Measurements from ENCODE around the gene TTBK1.
"Not testable (repeated sequence)": the region's sequence is repeated elsewhere in the genome, so short reads cannot be mapped to it uniquely, and the experiment has no call there.

Gene TTBK1

GRCh38 chr6:43297644-43298564 lies 54.6 kb downstream of the TTBK1 start, which contains the start of gene SLC22A7:
Gene SLC22A7 (plus strand): TSS chr6:43298260. CDS start chr6:43298359, 99 bp downstream.
- no peak for TF ChIP-seq CTCF (IDR thresholded peaks at IDR 0.05; ENCODE audit: insufficient read depth, low read depth, low read length, missing control alignments)
- no peak within 1 kb of the TSS for H3K4me3 ChIP-seq (ENCODE audit: low read depth, low read length)
- no peak for DNase-seq (ENCODE audit: low read depth)

- no peak for DNase-seq (ENCODE audit: low read depth)
- no peak overlapping the region for H3K4me3 ChIP-seq (ENCODE audit: low read depth, low read length)
- no peak for TF ChIP-seq CTCF (IDR thresholded peaks at IDR 0.05; ENCODE audit: insufficient read depth, low read depth, low read length, missing control alignments)
Measured at GRCh38 chr6:43298565-43299337, 55.5 kb downstream of the TTBK1 start.

DNA sequence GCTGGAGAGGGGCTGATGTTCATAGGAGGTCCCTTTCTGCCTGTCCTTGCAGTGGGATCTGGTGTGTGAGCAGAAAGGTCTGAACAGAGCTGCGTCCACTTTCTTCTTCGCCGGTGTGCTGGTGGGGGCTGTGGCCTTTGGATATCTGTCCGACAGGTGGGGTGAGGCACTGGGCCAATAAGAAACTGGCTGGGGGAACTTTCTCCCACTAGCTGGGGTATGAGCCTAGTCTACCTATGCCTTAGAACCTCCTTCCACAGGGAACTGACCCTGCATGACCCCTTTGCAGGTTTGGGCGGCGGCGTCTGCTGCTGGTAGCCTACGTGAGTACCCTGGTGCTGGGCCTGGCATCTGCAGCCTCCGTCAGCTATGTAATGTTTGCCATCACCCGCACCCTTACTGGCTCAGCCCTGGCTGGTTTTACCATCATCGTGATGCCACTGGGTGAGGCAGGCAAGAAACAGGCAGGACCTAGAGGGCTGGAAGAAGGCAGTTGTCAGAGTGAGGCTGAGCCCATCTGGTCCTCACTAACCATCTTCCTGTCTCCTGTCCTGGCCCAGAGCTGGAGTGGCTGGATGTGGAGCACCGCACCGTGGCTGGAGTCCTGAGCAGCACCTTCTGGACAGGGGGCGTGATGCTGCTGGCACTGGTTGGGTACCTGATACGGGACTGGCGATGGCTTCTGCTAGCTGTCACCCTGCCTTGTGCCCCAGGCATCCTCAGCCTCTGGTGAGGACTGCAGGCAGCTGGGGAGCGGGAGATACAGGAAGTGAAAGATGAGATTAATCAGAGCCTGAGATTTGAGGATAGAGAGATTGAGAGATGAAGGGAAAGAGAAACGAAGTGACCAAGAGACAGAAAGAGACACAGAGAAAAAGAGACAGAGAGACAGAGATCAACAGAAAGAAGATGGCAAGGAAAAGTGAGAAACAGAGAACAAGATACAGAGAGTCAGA lies 56.3 kb downstream of the TTBK1 start:
- no peak for DNase-seq (ENCODE audit: low read depth)
- no peak for TF ChIP-seq CTCF (IDR thresholded peaks at IDR 0.05; ENCODE audit: insufficient read depth, low read depth, low read length, missing control alignments)
- H3K4me3 ChIP-seq (ENCODE audit: low read depth, low read length) = no peak overlapping the region

DNA sequence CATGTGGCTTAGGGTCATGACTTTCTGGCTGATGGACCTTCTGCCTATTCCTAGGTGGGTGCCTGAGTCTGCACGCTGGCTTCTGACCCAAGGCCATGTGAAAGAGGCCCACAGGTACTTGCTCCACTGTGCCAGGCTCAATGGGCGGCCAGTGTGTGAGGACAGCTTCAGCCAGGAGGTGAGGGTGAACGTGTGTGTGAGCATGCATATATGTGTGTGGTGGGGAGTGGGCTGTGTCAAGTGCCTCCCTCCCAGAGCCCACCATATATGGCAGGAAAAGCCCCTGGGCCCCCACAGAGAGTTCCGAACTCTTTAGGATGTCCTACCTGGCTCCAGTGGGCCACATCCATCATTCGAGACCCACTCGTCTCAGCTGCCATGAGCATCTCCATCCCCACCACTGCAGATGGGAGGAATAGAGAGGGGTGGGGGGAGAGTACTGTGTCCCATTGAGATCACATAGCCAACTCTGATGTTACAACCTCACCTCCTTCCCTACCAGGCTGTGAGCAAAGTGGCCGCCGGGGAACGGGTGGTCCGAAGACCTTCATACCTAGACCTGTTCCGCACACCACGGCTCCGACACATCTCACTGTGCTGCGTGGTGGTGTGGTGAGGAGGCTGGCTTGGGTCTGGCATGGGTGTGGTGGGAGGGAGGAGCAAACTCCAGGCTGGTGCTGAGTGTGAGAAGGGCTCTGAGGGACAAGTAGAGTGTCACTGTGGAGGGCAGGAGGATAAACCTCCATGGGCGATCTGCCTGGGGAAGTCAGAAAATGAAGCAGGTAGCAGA lies 58.0 kb downstream of the TTBK1 start:
- no peak for TF ChIP-seq CTCF (IDR thresholded peaks at IDR 0.05; ENCODE audit: insufficient read depth, low read depth, low read length, missing control alignments)
- DNase-seq (ENCODE audit: low read depth) = no peak
- no peak overlapping the region for H3K4me3 ChIP-seq (ENCODE audit: low read depth, low read length)

- no peak for TF ChIP-seq CTCF (IDR thresholded peaks at IDR 0.05; ENCODE audit: insufficient read depth, low read depth, low read length, missing control alignments)
- H3K4me3 ChIP-seq (ENCODE audit: low read depth, low read length) = no peak overlapping the region
- DNase-seq (ENCODE audit: low read depth) = no peak
Measured at GRCh38 chr6:43302126-43302525, 58.8 kb downstream of the TTBK1 start.

DNA sequence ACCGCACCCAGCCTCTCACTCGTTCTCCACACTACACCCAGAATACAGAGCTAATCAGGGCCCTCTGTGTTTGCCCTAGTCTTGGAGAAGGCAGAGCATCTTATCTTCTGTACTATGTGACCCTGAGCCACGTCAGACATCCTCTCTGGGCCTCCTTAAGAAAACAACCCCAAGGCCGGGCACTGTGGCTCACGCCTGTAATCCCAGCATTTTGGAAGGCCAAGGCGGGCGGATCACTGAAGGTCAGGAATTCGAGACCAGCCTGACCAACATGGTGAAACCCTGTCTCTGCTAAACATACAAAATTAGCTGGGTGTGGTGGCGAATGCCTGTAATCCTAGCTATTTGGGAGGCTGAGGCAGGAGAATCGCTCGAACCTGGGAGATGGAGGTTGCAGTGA lies 59.7 kb downstream of the TTBK1 start:
- DNase-seq (ENCODE audit: low read depth); H3K4me3 ChIP-seq (ENCODE audit: low read depth, low read length): not testable (repeated sequence)

Data from GM12865 (cell line).